IPS DF 6.9 (cell line): ENCODE results near the gene ABCC12.
"Not testable (repeated sequence)": the region's sequence is repeated elsewhere in the genome, so short reads cannot be mapped to it uniquely, and the experiment has no call there.

Source experiments
- DNase-seq: peaks from one replicate; pipeline ENCODE4 v3.0.0-alpha.2; 2013; ENCODE audit warnings: low read depth, low spot score
- H3K27ac ChIP-seq: one replicate; pipeline ENCODE4 v1.5.1; 2013; ENCODE audit warnings: low read length, control low read depth
- H3K27me3 ChIP-seq: 2 replicates; pipeline ENCODE4 v1.6.1; 2013; ENCODE audit warnings: mild to moderate bottlenecking, low read length; ENCODE audit not compliant: control insufficient read depth, insufficient read depth
- H3K36me3 ChIP-seq: 2 replicates; pipeline ENCODE4 v1.6.1; 2013; ENCODE audit warnings: low read length; ENCODE audit not compliant: control insufficient read depth, insufficient read depth
- H3K4me1 ChIP-seq: 2 replicates; pipeline ENCODE4 v1.6.1; 2013; ENCODE audit warnings: low read length; ENCODE audit not compliant: control insufficient read depth, insufficient read depth
- H3K4me3 ChIP-seq: 2 replicates; pipeline ENCODE4 v1.5.1; 2013; ENCODE audit warnings: mild to moderate bottlenecking, low read length
- H3K9me3 ChIP-seq: 2 replicates; pipeline ENCODE4 v1.6.1; 2013; ENCODE audit warnings: low read length, inconsistent platforms; ENCODE audit not compliant: control insufficient read depth, insufficient read depth
- WGBS: extraction: QIAGEN DNeasy Blood & Tissue Kit; methylation state at CpG from one replicate; pipeline ENCODE4 v1.1.7; 2013; ENCODE audit warnings: mixed read lengths, missing lambda C conversion rate; ENCODE audit not compliant: insufficient read length, insufficient coverage; 5-methylcytosine and 5-hydroxymethylcytosine counted together

Gene ABCC12

GRCh38 chr16:48184681-48185080, 28.9 kb upstream of the ABCC12 start:
- no peak for DNase-seq
- WGBS, result no CpG with 5 or more reads among the region's 6 CpGs
- no peak overlapping the region for H3K4me3 ChIP-seq
- H3K9me3 ChIP-seq, result no peaks in the 10 kb centered on the region
- H3K4me1 ChIP-seq, result no peaks in the 10 kb centered on the region; the same call in 1 of the 2 replicates
- H3K27me3 ChIP-seq, result no peaks in the 10 kb centered on the region; the same call in 1 of the 2 replicates
- no peak overlapping the region for H3K27ac ChIP-seq
- H3K36me3 ChIP-seq, result no peaks in the 10 kb centered on the region

GRCh38 chr16:48182979-48183537, 27.3 kb upstream of the ABCC12 start:
- Histone ChIP-seq H3K27ac (no peak overlapping the region), H3K9me3 (no peaks in the 10 kb centered on the region), H3K27me3 (no peaks in the 10 kb centered on the region; the same call in 1 of the 2 replicates), H3K4me3 (no peak overlapping the region), H3K36me3 (no peaks in the 10 kb centered on the region), H3K4me1 (no peaks in the 10 kb centered on the region; the same call in 1 of the 2 replicates)
- no peak for DNase-seq
- no CpG with 5 or more reads among the region's 8 CpGs for WGBS

- no CpG with 5 or more reads among the region's 14 CpGs for WGBS
- H3K27ac ChIP-seq, H3K36me3 ChIP-seq, H3K27me3 ChIP-seq, H3K4me1 ChIP-seq, DNase-seq, H3K4me3 ChIP-seq, H3K9me3 ChIP-seq: not testable (repeated sequence)
These were observed 26.1 kb upstream of the ABCC12 start for GRCh38 chr16:48181746-48182520.

GRCh38 chr16:48180868-48181480, 25.2 kb upstream of the ABCC12 start:
- H3K4me3 ChIP-seq, result no peak overlapping the region
- H3K27me3 ChIP-seq, result no peaks in the 10 kb centered on the region; the same call in 1 of the 2 replicates
- no peaks in the 10 kb centered on the region; the same call in 1 of the 2 replicates for H3K4me1 ChIP-seq
- no peak overlapping the region for H3K27ac ChIP-seq
- H3K9me3 ChIP-seq, result no peaks in the 10 kb centered on the region
- H3K36me3 ChIP-seq, result no peaks in the 10 kb centered on the region
- DNase-seq, result no peak
- WGBS, result no CpG with 5 or more reads among the region's 9 CpGs

- no peaks in the 10 kb centered on the region for H3K4me1 ChIP-seq
- H3K27ac ChIP-seq, result no peak overlapping the region
- DNase-seq, result no peak
- WGBS, result no CpG with 5 or more reads among the region's 20 CpGs
- H3K9me3 ChIP-seq, result no peaks in the 10 kb centered on the region
- no peak overlapping the region for H3K4me3 ChIP-seq
- no peaks in the 10 kb centered on the region for H3K36me3 ChIP-seq
- no peaks in the 10 kb centered on the region for H3K27me3 ChIP-seq
These were observed 21.0 kb upstream of the ABCC12 start for GRCh38 chr16:48176635-48177408.

GRCh38 chr16:48173889-48174288, 18.1 kb upstream of the ABCC12 start:
- no peaks in the 10 kb centered on the region for H3K4me1 ChIP-seq
- no CpG with 5 or more reads among the region's 1 CpG for WGBS
- H3K9me3 ChIP-seq, result no peaks in the 10 kb centered on the region
- no peaks in the 10 kb centered on the region for H3K36me3 ChIP-seq
- H3K4me3 ChIP-seq, result no peak overlapping the region
- H3K27me3 ChIP-seq, result no peaks in the 10 kb centered on the region
- no peak for DNase-seq
- no peak overlapping the region for H3K27ac ChIP-seq

- WGBS, result no CpG with 5 or more reads among the region's 1 CpG
- no peaks in the 10 kb centered on the region for H3K36me3 ChIP-seq
- no peaks in the 10 kb centered on the region for H3K9me3 ChIP-seq
- no peak overlapping the region for H3K27ac ChIP-seq
- no peaks in the 10 kb centered on the region for H3K27me3 ChIP-seq
- H3K4me1 ChIP-seq, result no peaks in the 10 kb centered on the region
- DNase-seq, result no peak
- H3K4me3 ChIP-seq, result no peak overlapping the region
These were observed 16.9 kb upstream of the ABCC12 start for GRCh38 chr16:48172682-48173081.

GRCh38 chr16:48169896-48170295, 14.1 kb upstream of the ABCC12 start:
- Histone ChIP-seq H3K27me3 (no peaks in the 10 kb centered on the region; the same call in 1 of the 2 replicates), H3K9me3 (no peaks in the 10 kb centered on the region), H3K4me1 (no peaks in the 10 kb centered on the region; the same call in 1 of the 2 replicates), H3K4me3 (no peak overlapping the region), H3K27ac (no peak overlapping the region), H3K36me3 (no peaks in the 10 kb centered on the region)
- no CpG with 5 or more reads among the region's 8 CpGs for WGBS
- no peak for DNase-seq

GRCh38 chr16:48168075-48168474, 12.3 kb upstream of the ABCC12 start:
- Histone ChIP-seq H3K27me3 (no peaks in the 10 kb centered on the region; the same call in 1 of the 2 replicates), H3K36me3 (no peaks in the 10 kb centered on the region), H3K4me1 (no peaks in the 10 kb centered on the region; the same call in 1 of the 2 replicates), H3K9me3 (no peaks in the 10 kb centered on the region), H3K4me3 (no peak overlapping the region), H3K27ac (no peak overlapping the region)
- DNase-seq, result no peak
- WGBS, result no CpG with 5 or more reads among the region's 1 CpG

GRCh38 chr16:48166617-48167016, 10.8 kb upstream of the ABCC12 start:
- no CpG with 5 or more reads among the region's 5 CpGs for WGBS
- H3K27me3 ChIP-seq, DNase-seq, H3K4me1 ChIP-seq, H3K9me3 ChIP-seq, H3K36me3 ChIP-seq, H3K4me3 ChIP-seq, H3K27ac ChIP-seq: not testable (repeated sequence)
